HuH-7.5 (cell line): Measurements from ENCODE around the gene NT5E.
"Not testable (repeated sequence)": the region's sequence is repeated elsewhere in the genome, so short reads cannot be mapped to it uniquely, and the experiment has no call there.

Source experiments
- DNase-seq: peaks from one replicate; pipeline ENCODE4 v3.0.0; 2011; ENCODE audit warnings: low spot score

Gene NT5E

GRCh38 chr6:85449818-85450759 is at the start of gene NT5E:
Gene NT5E (plus strand): TSS chr6:85450083. CDS start chr6:85450140, 57 bp downstream.
- peak; percentile 68 for DNase-seq

- no peak for DNase-seq
Observed at GRCh38 chr6:85400331-85400730, 49.6 kb upstream of the NT5E start.

- no peak for DNase-seq
Observed at GRCh38 chr6:85401186-85402021, 48.5 kb upstream of the NT5E start.

GRCh38 chr6:85402071-85402470 is 47.8 kb upstream of the NT5E start:
- no peak for DNase-seq

GRCh38 chr6:85402922-85403321 is 47.0 kb upstream of the NT5E start:
- DNase-seq: no peak

- no peak for DNase-seq
Observed at GRCh38 chr6:85403331-85404015, 46.4 kb upstream of the NT5E start.

- not testable (repeated sequence) for DNase-seq
Observed at GRCh38 chr6:85404016-85404563, 45.8 kb upstream of the NT5E start.

GRCh38 chr6:85404564-85405174 is 45.2 kb upstream of the NT5E start:
- DNase-seq: no peak

- no peak for DNase-seq
Observed at GRCh38 chr6:85405175-85405852, 44.6 kb upstream of the NT5E start.

- DNase-seq: no peak
Observed at GRCh38 chr6:85405853-85406198, 44.1 kb upstream of the NT5E start.

GRCh38 chr6:85406641-85407075 is 43.2 kb upstream of the NT5E start:
- DNase-seq: no peak

- no peak for DNase-seq
Observed at GRCh38 chr6:85408039-85408438, 41.8 kb upstream of the NT5E start.

GRCh38 chr6:85412911-85413430 is 36.9 kb upstream of the NT5E start:
- DNase-seq: no peak

GRCh38 chr6:85416049-85416448 is 33.8 kb upstream of the NT5E start:
- no peak for DNase-seq

- DNase-seq: no peak
Observed at GRCh38 chr6:85416766-85417165, 33.1 kb upstream of the NT5E start.

GRCh38 chr6:85417336-85417735 is 32.5 kb upstream of the NT5E start:
- no peak for DNase-seq

GRCh38 chr6:85418059-85418458 is 31.8 kb upstream of the NT5E start:
- no peak for DNase-seq

GRCh38 chr6:85419046-85419759 is 30.7 kb upstream of the NT5E start:
- DNase-seq: no peak

GRCh38 chr6:85420551-85420950 is 29.3 kb upstream of the NT5E start:
- DNase-seq: no peak

- no peak for DNase-seq
Observed at GRCh38 chr6:85421181-85421580, 28.7 kb upstream of the NT5E start.
